Measurements from ENCODE around the gene NKAPD1.
"Not testable (repeated sequence)": the region's sequence is repeated elsewhere in the genome, so short reads cannot be mapped to it uniquely, and the experiment has no call there.

Gene NKAPD1

DNA sequence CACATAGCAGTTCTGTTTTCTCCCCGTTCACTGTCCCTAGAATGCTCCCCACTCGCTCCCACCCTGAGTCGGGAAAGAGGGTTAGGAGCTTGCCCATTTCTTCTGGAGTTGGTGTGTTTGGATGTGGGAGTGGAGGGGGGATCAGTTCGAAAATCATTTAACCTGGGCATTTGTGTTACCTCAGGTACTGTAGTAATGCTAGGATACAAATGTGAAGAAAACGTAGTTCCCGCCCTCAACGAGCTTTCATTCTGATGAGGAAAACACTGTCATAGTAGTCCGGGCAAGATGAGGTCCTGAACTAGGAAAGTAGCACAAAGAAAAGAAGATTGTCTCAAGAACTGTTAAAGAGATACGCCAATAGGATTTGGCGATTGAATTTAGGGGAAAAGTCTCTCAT is 13.1 kb downstream of the NKAPD1 start:
- Histone ChIP-seq H3K27ac (ENCODE audit: low read depth, low read length) (peak overlapping the region; percentile 81), H3K36me3 (ENCODE audit: control insufficient read depth, insufficient read depth, low read length) (peaks cover 75% of the 10 kb centered on the region), H3K4me1 (ENCODE audit: control insufficient read depth, insufficient read depth, low read length) (0 out of 2 replicates have a peak, but pooled peaks cover 5% of the 10 kb centered on the region), H3K4me3 (ENCODE audit: low read depth, low read length) (peak overlapping the region; percentile 99), H3K9me3 (ENCODE audit: control insufficient read depth, insufficient read depth, low read length) (no peaks in the 10 kb centered on the region), H3K27me3 (ENCODE audit: control insufficient read depth, insufficient read depth, low read length) (no peaks in the 10 kb centered on the region), H3K9ac (ENCODE audit: low read depth, low read length) (peak overlapping the region; percentile 83)

DNA sequence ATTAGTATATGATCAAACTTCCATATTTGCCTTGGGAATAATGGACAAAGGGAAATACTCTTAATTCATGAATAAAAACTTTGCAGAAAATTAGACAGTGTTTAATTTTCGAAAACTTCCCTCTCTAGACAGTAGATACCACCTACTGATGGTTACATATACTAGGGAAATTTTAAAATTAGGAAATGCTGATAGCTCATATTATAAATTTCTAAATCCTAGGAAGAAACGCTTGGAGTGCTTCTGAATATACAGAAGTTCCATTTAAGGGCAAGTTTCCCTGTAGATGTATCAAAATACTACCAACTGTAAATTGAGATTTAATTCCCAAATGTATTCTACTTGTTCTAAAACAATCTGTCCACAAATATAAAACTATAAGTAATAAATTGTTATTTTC is 21.2 kb downstream of the NKAPD1 start:
- not testable (repeated sequence) for H3K4me3 ChIP-seq (ENCODE audit: low read depth, low read length); H3K9ac ChIP-seq (ENCODE audit: low read depth, low read length); H3K27me3 ChIP-seq (ENCODE audit: control insufficient read depth, insufficient read depth, low read length); H3K27ac ChIP-seq (ENCODE audit: low read depth, low read length); H3K4me1 ChIP-seq (ENCODE audit: control insufficient read depth, insufficient read depth, low read length); H3K9me3 ChIP-seq (ENCODE audit: control insufficient read depth, insufficient read depth, low read length)
- H3K36me3 ChIP-seq (ENCODE audit: control insufficient read depth, insufficient read depth, low read length): peaks cover 62% of the 10 kb centered on the region

- Histone ChIP-seq H3K4me3 (ENCODE audit: low read depth, low read length) (no peak overlapping the region), H3K36me3 (ENCODE audit: control insufficient read depth, insufficient read depth, low read length) (peaks cover 53% of the 10 kb centered on the region), H3K27ac (ENCODE audit: low read depth, low read length) (no peak overlapping the region), H3K4me1 (ENCODE audit: control insufficient read depth, insufficient read depth, low read length) (no peaks in the 10 kb centered on the region), H3K9ac (ENCODE audit: low read depth, low read length) (no peak overlapping the region), H3K9me3 (ENCODE audit: control insufficient read depth, insufficient read depth, low read length) (no peaks in the 10 kb centered on the region), H3K27me3 (ENCODE audit: control insufficient read depth, insufficient read depth, low read length) (no peaks in the 10 kb centered on the region)
Observed at GRCh38 chr11:112096194-112096593, 22.1 kb downstream of the NKAPD1 start.

- Histone ChIP-seq H3K27me3 (ENCODE audit: control insufficient read depth, insufficient read depth, low read length) (no peaks in the 10 kb centered on the region), H3K4me1 (ENCODE audit: control insufficient read depth, insufficient read depth, low read length) (no peaks in the 10 kb centered on the region), H3K4me3 (ENCODE audit: low read depth, low read length) (no peak overlapping the region), H3K36me3 (ENCODE audit: control insufficient read depth, insufficient read depth, low read length) (peaks cover 36% of the 10 kb centered on the region), H3K9ac (ENCODE audit: low read depth, low read length) (no peak overlapping the region), H3K9me3 (ENCODE audit: control insufficient read depth, insufficient read depth, low read length) (no peaks in the 10 kb centered on the region), H3K27ac (ENCODE audit: low read depth, low read length) (no peak overlapping the region)
Observed at GRCh38 chr11:112097734-112098528, 23.8 kb downstream of the NKAPD1 start.

- no peak overlapping the region for H3K9ac ChIP-seq (ENCODE audit: low read depth, low read length)
Observed at GRCh38 chr11:112100462-112100861, 26.4 kb downstream of the NKAPD1 start.

GRCh38 chr11:112103446-112103845 is 29.3 kb downstream of the NKAPD1 start:
- no peak overlapping the region for H3K9ac ChIP-seq (ENCODE audit: low read depth, low read length)
- no peak overlapping the region for H3K4me3 ChIP-seq (ENCODE audit: low read depth, low read length)
- no peaks in the 10 kb centered on the region for H3K27me3 ChIP-seq (ENCODE audit: control insufficient read depth, insufficient read depth, low read length)
- H3K4me1 ChIP-seq (ENCODE audit: control insufficient read depth, insufficient read depth, low read length): no peaks in the 10 kb centered on the region
- H3K27ac ChIP-seq (ENCODE audit: low read depth, low read length): no peak overlapping the region
- no peaks in the 10 kb centered on the region for H3K9me3 ChIP-seq (ENCODE audit: control insufficient read depth, insufficient read depth, low read length)
- H3K36me3 ChIP-seq (ENCODE audit: control insufficient read depth, insufficient read depth, low read length): no peaks in the 10 kb centered on the region

More at GRCh38 chr11:112100462-112100861, 26.4 kb downstream of the NKAPD1 start:
- no peaks in the 10 kb centered on the region for H3K27me3 ChIP-seq (ENCODE audit: control insufficient read depth, insufficient read depth, low read length)
- H3K4me1 ChIP-seq (ENCODE audit: control insufficient read depth, insufficient read depth, low read length): no peaks in the 10 kb centered on the region
- H3K4me3 ChIP-seq (ENCODE audit: low read depth, low read length): no peak overlapping the region
- H3K27ac ChIP-seq (ENCODE audit: low read depth, low read length): no peak overlapping the region
- no peaks in the 10 kb centered on the region for H3K9me3 ChIP-seq (ENCODE audit: control insufficient read depth, insufficient read depth, low read length)
- peaks cover 15% of the 10 kb centered on the region for H3K36me3 ChIP-seq (ENCODE audit: control insufficient read depth, insufficient read depth, low read length)

DNA sequence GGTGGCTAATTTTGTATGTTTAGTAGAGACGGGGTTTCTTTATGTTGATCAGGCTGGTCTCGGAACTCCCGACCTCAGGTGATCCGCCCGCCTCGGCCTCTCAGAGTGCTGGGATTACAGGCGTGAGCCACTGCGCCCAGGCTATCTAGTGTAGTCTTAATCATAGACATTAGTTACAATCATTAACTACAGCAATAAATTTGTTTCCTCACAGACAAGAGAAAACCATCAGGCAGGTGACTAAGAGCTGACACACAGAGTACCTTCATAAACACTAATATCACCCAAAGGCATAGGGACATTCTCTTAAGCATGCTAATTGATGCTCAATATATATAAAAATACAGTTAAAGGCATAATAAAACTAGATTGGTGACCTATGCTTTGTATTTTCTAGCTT is 32.0 kb downstream of the NKAPD1 start:
- Histone ChIP-seq H3K27ac (ENCODE audit: low read depth, low read length) (no peak overlapping the region), H3K9ac (ENCODE audit: low read depth, low read length) (no peak overlapping the region)

GRCh38 chr11:112113539-112114457 is 39.7 kb downstream of the NKAPD1 start:
- Histone ChIP-seq H3K4me3 (ENCODE audit: low read depth, low read length) (no peak overlapping the region), H3K27ac (ENCODE audit: low read depth, low read length) (no peak overlapping the region), H3K27me3 (ENCODE audit: control insufficient read depth, insufficient read depth, low read length) (no peaks in the 10 kb centered on the region), H3K9me3 (ENCODE audit: control insufficient read depth, insufficient read depth, low read length) (no peaks in the 10 kb centered on the region), H3K36me3 (ENCODE audit: control insufficient read depth, insufficient read depth, low read length) (no peaks in the 10 kb centered on the region), H3K9ac (ENCODE audit: low read depth, low read length) (no peak overlapping the region), H3K4me1 (ENCODE audit: control insufficient read depth, insufficient read depth, low read length) (no peaks in the 10 kb centered on the region)

More for the DNA sequence above, 32.0 kb downstream of the NKAPD1 start:
- Histone ChIP-seq H3K9me3 (ENCODE audit: control insufficient read depth, insufficient read depth, low read length) (no peaks in the 10 kb centered on the region), H3K4me3 (ENCODE audit: low read depth, low read length) (no peak overlapping the region), H3K4me1 (ENCODE audit: control insufficient read depth, insufficient read depth, low read length) (no peaks in the 10 kb centered on the region), H3K27me3 (ENCODE audit: control insufficient read depth, insufficient read depth, low read length) (no peaks in the 10 kb centered on the region), H3K36me3 (ENCODE audit: control insufficient read depth, insufficient read depth, low read length) (no peaks in the 10 kb centered on the region)

GRCh38 chr11:112114460-112114859 is 40.4 kb downstream of the NKAPD1 start:
- H3K9me3 ChIP-seq (ENCODE audit: control insufficient read depth, insufficient read depth, low read length): no peaks in the 10 kb centered on the region
- H3K4me3 ChIP-seq (ENCODE audit: low read depth, low read length): no peak overlapping the region
- no peaks in the 10 kb centered on the region for H3K4me1 ChIP-seq (ENCODE audit: control insufficient read depth, insufficient read depth, low read length)
- H3K9ac ChIP-seq (ENCODE audit: low read depth, low read length): no peak overlapping the region
- no peaks in the 10 kb centered on the region for H3K36me3 ChIP-seq (ENCODE audit: control insufficient read depth, insufficient read depth, low read length)
- no peaks in the 10 kb centered on the region for H3K27me3 ChIP-seq (ENCODE audit: control insufficient read depth, insufficient read depth, low read length)
- H3K27ac ChIP-seq (ENCODE audit: low read depth, low read length): no peak overlapping the region

- no peak overlapping the region for H3K27ac ChIP-seq (ENCODE audit: low read depth, low read length)
- H3K27me3 ChIP-seq (ENCODE audit: control insufficient read depth, insufficient read depth, low read length): no peaks in the 10 kb centered on the region
- no peaks in the 10 kb centered on the region for H3K9me3 ChIP-seq (ENCODE audit: control insufficient read depth, insufficient read depth, low read length)
- H3K36me3 ChIP-seq (ENCODE audit: control insufficient read depth, insufficient read depth, low read length): no peaks in the 10 kb centered on the region
- H3K4me1 ChIP-seq (ENCODE audit: control insufficient read depth, insufficient read depth, low read length): no peaks in the 10 kb centered on the region
- no peak overlapping the region for H3K4me3 ChIP-seq (ENCODE audit: low read depth, low read length)
- H3K9ac ChIP-seq (ENCODE audit: low read depth, low read length): no peak overlapping the region
Observed at GRCh38 chr11:112115386-112115785, 41.3 kb downstream of the NKAPD1 start.

- no peaks in the 10 kb centered on the region for H3K36me3 ChIP-seq (ENCODE audit: control insufficient read depth, insufficient read depth, low read length)
- no peaks in the 10 kb centered on the region for H3K27me3 ChIP-seq (ENCODE audit: control insufficient read depth, insufficient read depth, low read length)
- no peak overlapping the region for H3K4me3 ChIP-seq (ENCODE audit: low read depth, low read length)
- no peak overlapping the region for H3K27ac ChIP-seq (ENCODE audit: low read depth, low read length)
- H3K9ac ChIP-seq (ENCODE audit: low read depth, low read length): no peak overlapping the region
- H3K4me1 ChIP-seq (ENCODE audit: control insufficient read depth, insufficient read depth, low read length): no peaks in the 10 kb centered on the region
- no peaks in the 10 kb centered on the region for H3K9me3 ChIP-seq (ENCODE audit: control insufficient read depth, insufficient read depth, low read length)
Observed at GRCh38 chr11:112118176-112118575, 44.1 kb downstream of the NKAPD1 start.

All from HUES48 (cell line).